Heart left ventricle (tissue), 13 donors: ENCODE data around the gene TAGLN.

Experiments
- CTCF ChIP-seq, 12 donors: fragments of 200-600 bp; sonication (generic) in 4 of 12; IDR thresholded peaks; one replicate each; pipeline versions ENCODE4 v1.5.0 to v1.8.0; 2018 to 2022; ENCODE audit warnings: antibody characterized with exemption in 12 of 12, mild to moderate bottlenecking in 5 of 12
- POLR2A ChIP-seq, 2 donors: fragments of 450-650 bp; IDR thresholded peaks; one replicate each; pipeline ENCODE4 v1.6.1; 2017; ENCODE audit warnings: antibody characterized with exemption in 2 of 2, mild to moderate bottlenecking in 2 of 2, moderate library complexity in 2 of 2
- donor health status: ischemic (EF 13 %, LVEDD 7.1; RV severe dilation, severe dysfunction).
- donor health status: DM: no; HTN: yes; CAD: no.
- donor health status: DM: no; HTN: no; CAD: no.
- donor health status: ischemic (EF 25% LVEDD 6.9; RV normal size, moderate dysfunction).
- donor health status: ischemic (EF 25% LVEDD 5.7; RV mildly dilated, moderate dysfunction).
- donor health status: ischemic (EF 35%, LVEDD 5.7; RV mildly dilated, moderate dysfunction).
- donor health status: nonischemic (EF 11% LVEDD 7.7; RV severe dilation, severe dysfunction).
- donor health status: DM: yes; HTN: yes; CAD: no.
- donor health status: PGD.
- donor health status: ischemic (EF 29% LVEDD 5.4; RV normal size, mild dysfunction).
- donor health status: nonischemic (EF 23%, LVEDD 6.1; RV moderate dilation, normal function).

- peak; percentile 64 to 88 (median 82) for TF ChIP-seq CTCF (IDR thresholded peaks at IDR 0.05)
- TF ChIP-seq POLR2A (IDR thresholded peaks at IDR 0.05) = no peak
These were observed 27.5 kb downstream of the TAGLN start for GRCh38 chr11:117226388-117227385.
